HG03196 (cell line): ENCODE results near the gene MYL6B.
"Not testable (repeated sequence)": the region's sequence is repeated elsewhere in the genome, so short reads cannot be mapped to it uniquely, and the experiment has no call there.

Experiments
- ATAC-seq: cut with Tn5 transposase; IDR thresholded peaks from one replicate; pipeline ENCODE4 v1.9.1; 2021; ENCODE audit not compliant: unreplicated experiment

The MYL6B gene

DNA sequence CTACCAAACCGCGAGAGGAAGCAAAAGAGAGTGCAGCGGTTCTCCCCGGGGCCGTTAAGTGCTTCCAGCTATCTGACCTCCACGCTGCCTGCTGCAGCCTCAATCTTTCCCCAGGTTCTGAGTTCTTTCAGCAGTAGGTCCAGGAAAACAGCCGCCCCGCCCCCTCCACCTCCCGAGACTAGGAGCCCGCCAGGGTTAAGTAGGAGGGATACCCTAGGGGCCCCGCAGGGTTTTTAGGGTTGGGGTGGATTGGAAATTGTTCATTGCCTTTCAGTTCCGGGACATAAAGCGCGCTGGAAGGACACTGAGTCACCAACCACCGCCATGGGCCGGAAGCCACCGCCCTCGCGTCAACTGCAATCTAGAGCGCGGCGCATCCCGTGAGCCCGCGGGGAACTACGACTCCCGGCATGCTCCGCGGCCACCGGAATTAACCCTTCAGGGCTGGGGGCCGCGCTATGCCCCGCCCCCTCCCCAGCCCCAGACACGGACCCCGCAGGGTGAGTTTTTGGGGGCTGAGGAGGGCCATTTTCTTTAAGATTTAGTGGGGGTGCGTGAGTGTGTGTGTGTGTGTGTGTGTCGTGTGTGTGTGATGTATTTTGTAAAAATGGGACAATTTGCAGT is at the start of gene MYL6B:
TSS of gene MYL6B (plus strand) at position 456 of the 624 bp plus-strand sequence. CDS start 1,332 bp downstream, outside the sequence.
- peak; percentile 83 for ATAC-seq

DNA sequence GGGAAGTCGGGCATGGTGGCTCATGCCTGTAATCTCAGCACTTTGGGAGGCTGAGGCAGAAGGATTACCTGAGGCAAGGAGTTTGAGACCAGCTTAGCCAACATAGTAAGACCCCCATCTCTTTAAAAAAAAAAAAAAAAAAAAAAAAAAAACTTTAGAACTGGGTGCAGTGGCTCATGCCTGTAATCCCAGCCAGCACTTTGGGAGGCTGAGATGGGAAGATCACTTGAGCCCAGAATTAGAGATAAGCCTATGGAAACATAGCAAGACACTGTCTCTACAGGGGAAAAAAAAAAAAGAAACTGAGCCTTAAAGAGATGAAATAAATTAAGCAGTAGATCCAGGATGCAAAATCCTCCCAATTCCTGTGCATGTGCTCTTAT is 49.7 kb upstream of the MYL6B start:
- ATAC-seq, result no peak

DNA sequence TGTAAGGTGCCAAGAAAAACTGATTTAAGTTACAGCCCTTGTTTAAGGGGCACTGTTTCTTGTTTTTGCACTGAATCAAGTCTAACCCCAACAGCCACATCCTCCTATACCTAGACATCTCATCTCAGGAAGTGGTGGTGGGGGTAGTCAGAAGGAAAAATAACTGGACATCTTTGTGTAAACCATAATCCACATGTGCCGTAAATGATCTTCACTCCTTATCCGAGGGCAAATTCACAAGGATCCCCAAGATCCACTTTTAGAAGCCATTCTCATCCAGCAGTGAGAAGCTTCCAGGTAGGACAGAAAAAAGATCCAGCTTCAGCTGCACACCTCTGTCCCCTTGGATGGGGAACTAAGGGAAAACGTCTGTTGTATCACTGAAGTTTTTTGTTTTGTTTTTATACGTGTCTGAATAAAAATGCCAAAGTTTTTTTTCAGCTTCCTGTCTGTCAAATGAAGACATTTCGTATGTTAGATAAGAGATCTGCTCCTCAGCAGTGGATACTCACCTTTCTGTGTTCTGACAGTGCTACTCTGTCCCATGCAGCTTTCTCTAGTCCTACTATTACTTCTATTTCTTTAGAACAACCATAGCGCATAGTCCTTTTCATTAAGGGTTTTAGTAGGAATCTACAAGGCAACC is 49.2 kb upstream of the MYL6B start:
- ATAC-seq, result no peak

DNA sequence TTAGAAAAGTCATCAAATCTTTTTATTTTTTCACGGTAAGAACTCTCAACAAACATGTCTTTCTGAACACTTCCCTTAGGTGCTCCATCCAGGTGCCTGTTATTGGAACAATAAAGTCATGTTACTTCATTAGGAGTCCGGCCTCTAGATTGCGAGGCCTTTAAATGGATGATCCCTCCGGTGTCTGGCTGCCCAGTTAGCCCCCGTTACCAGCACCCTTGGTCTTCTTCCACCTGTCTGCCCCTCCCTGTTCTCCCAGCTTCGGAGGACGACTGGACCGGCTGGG is 48.6 kb upstream of the MYL6B start:
- no peak for ATAC-seq

DNA sequence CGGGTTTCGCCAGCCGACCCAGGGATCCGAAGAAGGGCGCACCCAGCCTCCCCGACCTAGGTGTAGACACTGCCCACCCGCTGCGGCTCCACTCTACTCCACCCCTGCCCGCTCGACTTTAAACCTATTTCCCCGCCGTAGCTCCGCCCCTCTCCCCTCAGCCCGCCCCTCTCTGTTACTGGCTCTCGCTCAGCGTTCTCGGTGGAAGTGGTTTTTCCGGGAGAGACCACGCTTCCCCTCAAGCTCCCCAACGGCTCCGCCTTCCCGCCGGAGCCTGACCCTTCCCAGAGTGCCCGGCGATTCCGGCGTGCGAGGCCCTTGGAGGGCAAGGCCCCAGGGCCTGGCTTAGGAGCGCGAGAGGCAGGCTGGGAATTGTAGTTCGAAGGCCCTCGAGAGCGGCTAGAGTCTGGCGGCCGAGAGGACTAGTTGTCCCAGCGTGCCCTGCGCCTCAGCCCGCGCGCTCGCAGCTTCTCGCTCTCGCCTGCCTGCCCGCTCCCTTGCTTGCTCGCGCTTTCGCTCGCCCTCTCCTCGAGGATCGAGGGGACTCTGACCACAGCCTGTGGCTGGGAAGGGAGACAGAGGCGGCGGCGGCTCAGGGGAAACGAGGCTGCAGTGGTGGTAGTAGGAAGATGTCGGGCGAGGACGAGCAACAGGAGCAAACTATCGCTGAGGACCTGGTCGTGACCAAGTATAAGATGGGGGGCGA is 48.1 kb upstream of the MYL6B start, which contains the start of gene PA2G4:
TSS of gene PA2G4 (plus strand) at position 451 of the 706 bp plus-strand sequence. CDS start at position 630, 179 bp downstream.
- ATAC-seq, result peak; percentile 96

DNA sequence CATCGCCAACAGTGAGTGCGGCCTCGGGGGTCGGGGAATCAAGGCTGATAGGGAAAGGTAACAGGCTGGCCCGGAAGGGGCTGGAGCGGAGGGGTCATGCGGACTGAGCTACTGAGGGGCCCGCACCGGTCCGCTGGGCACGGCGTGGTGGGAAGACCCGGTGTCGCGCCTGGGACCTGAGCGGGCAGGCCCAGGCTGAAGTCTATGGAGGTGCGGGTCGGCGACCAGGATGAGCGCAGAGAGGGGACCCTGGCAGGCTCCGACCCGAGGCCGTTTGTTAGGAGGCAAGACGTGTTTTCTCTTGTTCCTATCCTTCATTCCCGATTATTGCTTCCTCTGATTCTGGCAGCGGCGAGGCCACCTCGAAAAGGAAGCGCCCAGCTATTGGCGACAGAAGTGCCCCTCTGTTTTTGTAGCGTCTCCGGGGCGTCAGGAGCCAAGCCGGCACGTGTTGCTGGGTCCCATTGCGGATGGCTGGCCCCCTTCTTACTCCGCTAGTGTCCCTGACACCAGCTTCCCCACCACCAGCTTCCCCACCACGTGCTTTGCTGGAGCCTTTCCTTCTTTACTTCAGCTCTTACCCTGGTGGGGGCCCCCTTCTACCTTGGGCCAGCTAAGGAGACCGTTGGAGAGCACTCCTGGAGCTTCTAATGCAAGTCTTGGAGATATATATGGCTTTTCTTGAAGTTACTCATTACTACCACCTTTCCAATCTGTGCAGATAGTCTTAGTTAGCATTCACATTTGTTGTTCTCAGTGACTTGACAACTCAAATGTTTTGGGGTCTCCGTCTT is 47.4 kb upstream of the MYL6B start:
- peak; percentile 16 for ATAC-seq

DNA sequence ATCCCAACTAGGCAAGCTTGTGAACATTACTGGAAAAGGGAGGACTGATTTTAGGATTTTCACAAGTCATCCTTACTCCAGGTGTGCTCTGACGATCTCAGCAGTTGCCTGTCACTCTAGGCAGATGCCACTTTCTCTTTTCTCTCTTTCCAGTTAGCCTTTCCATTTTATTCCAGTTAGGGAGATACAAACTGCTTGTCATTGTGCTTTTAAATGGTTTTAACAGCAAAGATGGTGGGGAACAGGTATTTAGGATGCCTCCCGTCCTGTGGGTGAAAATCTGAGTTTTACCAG is 46.8 kb upstream of the MYL6B start:
- no peak for ATAC-seq

DNA sequence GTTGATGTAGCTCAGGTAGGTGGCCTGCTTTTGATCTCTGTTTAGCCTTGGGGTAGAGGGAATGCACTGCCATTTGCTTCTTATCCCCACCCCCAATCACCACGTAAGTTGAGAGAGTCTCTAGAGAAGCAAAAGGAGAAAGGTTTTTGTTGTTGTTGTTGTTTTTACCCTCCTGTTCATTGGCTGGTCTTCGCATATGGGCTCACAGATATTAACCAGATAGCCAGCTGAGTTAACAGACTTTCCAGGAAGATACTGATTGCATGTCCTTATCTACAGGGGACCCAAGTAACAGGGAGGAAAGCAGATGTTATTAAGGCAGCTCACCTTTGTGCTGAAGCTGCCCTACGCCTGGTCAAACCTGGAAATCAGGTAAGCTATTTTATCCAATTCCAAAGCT is 45.1 kb upstream of the MYL6B start:
- ATAC-seq, result no peak

DNA sequence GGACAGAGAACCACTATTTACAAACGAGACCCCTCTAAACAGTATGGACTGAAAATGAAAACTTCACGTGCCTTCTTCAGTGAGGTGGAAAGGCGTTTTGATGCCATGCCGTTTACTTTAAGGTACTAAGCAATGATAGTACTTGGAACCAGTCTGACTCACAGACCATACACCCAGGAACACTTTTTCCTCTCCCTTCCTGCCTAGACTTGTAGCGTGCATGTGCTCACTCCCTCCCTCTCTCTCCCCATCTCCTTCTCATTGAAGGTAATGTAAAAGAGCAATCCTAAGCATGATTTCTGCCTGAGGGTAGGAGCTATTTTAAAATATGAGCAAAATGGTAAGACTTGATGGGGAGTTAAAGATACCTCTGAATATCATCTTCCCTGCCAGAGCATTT is 41.8 kb upstream of the MYL6B start:
- no peak for ATAC-seq

DNA sequence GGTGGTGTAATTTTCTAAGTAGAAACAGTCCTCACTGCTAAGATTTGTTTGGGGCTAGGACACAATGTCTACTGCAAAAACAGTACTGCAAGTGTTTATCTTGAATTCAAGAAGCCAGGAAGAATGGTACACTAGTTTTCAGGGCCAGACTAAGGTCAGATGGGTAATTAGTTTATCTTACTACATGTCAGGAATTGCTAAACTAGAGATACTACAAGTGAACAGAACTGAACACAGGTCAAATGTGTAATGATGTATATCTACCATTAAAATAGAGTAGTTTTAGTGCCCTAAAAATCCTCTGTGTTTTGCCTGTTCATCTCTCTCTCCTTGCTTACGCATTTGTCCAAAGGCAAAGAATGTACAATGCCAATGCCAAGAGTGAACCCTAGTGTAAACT is 38.3 kb upstream of the MYL6B start:
- no peak for ATAC-seq

DNA sequence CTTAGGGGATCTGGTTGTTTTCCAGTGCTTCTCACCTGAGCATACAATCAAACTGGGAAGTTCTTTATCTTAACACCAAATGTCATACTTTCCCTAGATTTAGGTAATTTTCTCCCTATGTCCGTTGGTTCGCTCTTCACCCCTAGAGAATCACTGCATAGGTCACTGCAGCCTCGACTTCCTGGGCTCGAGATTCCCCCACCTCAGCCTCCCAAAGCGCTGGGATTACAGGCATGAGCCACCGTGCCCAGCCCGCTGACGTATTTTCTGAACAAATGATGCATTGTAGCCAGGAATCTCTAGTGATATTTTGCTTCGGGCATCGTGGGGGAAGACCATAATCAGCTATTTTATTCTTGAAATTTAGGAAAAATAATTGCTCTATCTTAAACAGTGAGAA is 37.1 kb upstream of the MYL6B start:
- no peak for ATAC-seq

DNA sequence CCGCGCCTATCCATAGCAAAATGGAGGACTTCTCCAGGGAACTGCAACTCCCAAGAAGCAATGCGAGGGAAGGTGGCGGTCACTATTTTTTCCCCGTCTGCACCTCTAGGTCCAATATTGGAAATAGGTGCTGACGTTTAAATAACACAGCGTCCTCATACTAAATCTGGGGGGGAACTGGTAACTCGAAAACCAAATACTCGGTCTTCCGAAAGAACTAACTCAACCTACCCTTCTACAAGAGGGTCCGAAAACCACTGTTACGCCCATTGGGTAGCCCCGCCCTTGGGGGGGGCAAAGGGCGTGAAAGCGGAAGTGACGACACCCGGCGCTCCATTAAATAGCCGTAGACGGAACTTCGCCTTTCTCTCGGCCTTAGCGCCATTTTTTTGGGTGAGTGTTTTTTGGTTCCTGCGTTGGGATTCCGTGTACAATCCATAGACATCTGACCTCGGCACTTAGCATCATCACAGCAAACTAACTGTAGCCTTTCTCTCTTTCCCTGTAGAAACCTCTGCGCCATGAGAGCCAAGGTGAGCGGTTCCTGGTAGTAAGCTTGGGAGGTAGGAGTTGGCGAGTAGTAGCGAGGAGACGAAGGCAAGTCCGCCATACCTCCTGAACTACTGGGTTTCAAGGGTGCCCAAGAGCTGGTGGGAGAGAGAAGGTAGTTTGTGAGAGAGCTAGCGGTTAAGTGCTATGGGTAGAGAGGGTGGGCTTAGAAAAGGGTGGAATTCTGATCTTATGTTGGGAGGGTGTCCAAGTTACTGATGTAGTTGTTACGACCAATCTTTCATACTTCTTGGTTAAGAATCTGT is 35.9 kb upstream of the MYL6B start, which contains the start of gene RPL41:
TSS of gene RPL41 (plus strand) at position 367 of the 815 bp plus-strand sequence.
- ATAC-seq, result peak; percentile 40

DNA sequence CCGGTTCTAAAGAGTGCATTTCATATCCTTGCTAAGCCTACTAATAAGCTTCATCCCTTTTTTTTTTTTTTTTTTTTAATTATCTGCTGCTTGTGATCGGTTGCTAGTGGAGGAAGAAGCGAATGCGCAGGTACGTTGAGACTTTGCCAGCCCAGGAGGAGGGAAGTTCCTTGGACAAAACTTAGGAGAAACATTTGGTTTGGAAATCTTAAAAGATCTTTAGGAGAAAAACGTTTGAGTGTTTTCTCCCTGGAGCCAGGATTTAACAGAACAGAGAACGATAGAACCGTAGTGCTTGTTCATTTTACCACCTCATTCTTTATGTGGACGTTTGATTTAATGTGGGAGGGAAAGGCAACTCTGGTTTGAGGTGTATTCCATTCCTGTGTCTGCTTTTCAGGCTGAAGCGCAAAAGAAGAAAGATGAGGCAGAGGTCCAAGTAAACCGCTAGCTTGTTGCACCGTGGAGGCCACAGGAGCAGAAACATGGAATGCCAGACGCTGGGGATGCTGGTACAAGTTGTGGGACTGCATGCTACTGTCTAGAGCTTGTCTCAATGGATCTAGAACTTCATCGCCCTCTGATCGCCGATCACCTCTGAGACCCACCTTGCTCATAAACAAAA is 35.2 kb upstream of the MYL6B start:
- not testable (repeated sequence) for ATAC-seq

DNA sequence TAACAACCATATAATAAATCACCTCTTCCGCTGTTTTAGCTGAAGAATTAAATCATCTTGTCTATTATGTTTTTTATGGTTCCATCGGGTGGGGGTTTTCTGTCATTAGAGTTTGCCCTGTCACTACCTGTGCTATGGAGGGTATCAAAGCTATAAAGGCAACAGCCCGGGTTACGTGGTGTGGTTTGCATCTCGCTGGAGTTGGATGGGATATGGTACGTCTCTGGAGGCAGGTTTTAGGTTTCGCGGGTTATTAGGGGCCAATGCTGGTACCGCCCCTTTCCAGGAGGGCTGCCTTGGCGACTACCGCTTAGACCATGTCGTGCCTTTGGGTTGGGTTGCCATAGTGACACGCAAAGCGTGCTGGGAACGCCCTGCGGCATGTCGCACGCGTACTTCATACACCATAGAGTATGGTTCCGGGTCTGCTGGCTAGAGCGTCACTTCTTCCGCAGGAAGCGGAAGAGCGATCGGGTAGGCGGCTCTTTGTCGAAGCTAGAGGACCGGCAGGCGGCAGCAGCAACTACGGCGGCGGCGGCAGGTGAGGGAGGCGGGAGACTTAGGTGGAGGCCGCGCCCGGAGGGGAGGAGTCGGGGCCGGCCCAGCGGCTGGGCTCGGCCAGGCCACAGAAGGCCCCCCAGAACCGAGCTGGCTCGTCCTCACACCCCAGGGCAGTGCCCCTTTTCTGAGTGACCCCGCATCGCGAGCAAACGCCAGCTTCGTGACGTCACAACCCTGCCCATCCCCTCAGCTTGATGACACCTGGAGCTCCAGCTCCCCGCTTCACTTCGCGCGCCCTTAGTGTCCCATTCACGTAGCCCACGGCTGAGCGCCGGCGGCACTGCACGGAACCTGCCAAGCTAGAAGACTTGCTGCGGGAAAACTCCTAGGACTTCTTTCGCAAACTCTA is 34.4 kb upstream of the MYL6B start, which contains the start of gene ZC3H10:
TSS of gene ZC3H10 (plus strand) at position 489 of the 910 bp plus-strand sequence. CDS start 2,297 bp downstream, outside the sequence.
- peak; percentile 83 for ATAC-seq

DNA sequence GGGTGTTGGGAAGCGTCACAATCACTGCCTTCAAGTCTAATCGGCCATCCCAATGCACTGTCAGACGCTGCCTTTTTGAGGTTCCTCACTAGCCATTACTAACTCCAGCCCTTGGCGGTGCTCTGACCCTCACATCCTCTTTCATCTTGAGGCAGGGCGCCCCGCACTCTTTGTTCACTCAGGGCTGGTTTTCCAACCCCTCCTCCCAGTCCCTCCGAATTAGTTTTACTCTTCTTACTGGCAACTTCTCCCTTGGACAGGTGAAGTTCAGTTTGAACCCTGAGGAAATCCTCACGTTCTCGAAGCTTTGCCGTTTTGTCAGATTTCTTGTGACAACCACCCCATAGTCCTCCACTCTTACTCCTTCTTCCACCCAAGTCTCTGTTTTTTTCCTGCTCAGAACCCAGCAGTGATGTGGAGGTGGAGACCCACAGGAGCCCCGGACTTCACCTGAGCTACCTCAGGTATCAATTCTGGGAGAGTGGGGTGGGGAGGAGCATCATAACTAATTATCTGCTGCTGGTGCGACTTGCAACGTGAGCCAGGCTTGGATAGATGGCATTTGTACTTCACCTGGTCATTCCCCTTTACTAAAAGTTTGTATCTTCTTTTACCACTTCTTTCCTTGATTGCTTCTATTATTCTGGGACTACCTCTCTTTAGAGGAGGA is 33.6 kb upstream of the MYL6B start:
- peak; percentile 5 for ATAC-seq

DNA sequence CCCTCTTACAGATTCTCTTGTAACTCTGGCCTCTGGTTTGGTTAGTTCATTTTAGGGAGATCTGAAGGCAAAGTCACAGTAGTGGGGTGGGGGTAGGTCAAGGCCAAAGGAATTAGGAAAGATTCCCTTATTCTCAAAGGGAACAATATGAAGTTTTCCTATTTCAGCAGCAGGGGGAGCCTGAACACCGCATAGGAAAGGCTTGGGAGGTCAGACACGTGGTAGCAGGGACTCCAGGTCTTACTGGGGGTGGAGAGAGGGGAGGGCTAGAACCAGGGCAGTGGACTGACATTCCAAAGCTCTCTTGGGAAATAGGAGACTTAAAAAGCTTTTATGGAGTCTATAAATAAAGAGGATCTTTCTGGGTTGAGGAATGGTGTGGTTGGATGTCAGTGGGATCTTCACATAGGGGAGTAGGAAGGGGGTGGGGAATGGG is 33.0 kb upstream of the MYL6B start:
- ATAC-seq, result no peak

DNA sequence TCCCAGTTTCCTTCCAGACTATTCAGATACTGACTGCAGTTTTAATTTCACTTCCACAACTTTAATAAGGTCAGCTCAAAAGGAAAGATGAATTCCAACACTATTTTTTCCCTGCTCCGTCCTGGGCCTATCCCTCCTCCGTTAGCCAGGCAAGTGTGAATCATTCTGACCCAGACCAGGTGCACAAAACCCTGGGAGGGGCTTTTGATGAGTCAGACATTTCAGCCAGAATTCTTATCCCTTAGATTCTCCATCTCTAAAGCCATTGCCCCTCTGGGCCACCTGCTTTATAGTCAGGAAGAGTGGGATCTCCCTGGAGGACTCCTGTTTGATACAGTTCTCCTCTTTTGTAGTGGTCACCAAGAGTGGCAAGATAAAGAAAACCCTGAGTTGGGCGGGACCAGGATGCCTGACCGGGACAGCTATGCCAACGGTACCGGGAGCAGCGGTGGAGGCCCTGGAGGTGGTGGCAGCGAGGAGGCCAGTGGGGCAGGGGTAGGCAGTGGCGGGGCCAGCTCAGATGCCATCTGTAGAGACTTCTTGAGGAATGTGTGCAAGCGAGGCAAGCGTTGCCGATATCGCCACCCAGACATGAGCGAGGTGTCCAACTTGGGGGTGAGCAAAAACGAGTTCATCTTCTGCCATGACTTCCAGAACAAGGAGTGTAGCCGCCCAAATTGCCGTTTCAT is 32.1 kb upstream of the MYL6B start:
- ATAC-seq, result no peak
